Liver (tissue), 9 donors: Measurements from ENCODE around the gene ARID4B. TPM values are rescaled to one million over a fixed set of nuclear protein-coding genes. Genes with fewer than 3 reads are reported as not detected.

Experiments
- DNase-seq: peaks from one replicate; pipeline ENCODE4 v3.0.0-alpha.2; 2017; ENCODE audit warnings: low spot score
- H3K27ac ChIP-seq, 2 donors: one replicate each; pipeline ENCODE4 v1.7.0; 2013; ENCODE audit warnings: inconsistent platforms in 2 of 2, low read length in 2 of 2, control low read depth in 1 of 2, low read depth in 1 of 2, mild to moderate bottlenecking in 1 of 2
- H3K27me3 ChIP-seq, 4 donors: one replicate each; pipeline versions ENCODE4 v1.6.1 to v1.7.0; 2013; ENCODE audit warnings: low read length in 3 of 4, inconsistent platforms in 1 of 4, mild to moderate bottlenecking in 1 of 4, moderate library complexity in 1 of 4; ENCODE audit not compliant: control insufficient read depth in 4 of 4, insufficient read depth in 4 of 4
- H3K36me3 ChIP-seq, 4 donors: one replicate each; pipeline versions ENCODE4 v1.6.1 to v1.7.0; 2013; ENCODE audit warnings: low read length in 3 of 4, mild to moderate bottlenecking in 3 of 4, low read depth in 1 of 4, moderate library complexity in 1 of 4; ENCODE audit not compliant: control insufficient read depth in 4 of 4, insufficient read depth in 3 of 4
- H3K4me1 ChIP-seq, 4 donors: one replicate each; pipeline versions ENCODE4 v1.6.1 to v1.7.0; 2013; ENCODE audit warnings: low read length in 3 of 4, mild to moderate bottlenecking in 3 of 4, moderate library complexity in 1 of 4; ENCODE audit not compliant: control insufficient read depth in 4 of 4, insufficient read depth in 4 of 4
- H3K4me3 ChIP-seq, 3 donors: one replicate each; pipeline versions ENCODE4 v1.6.1 to v1.7.0; 2013; ENCODE audit warnings: low read length in 3 of 3, control low read depth in 1 of 3, low read depth in 1 of 3, mild to moderate bottlenecking in 1 of 3
- H3K9ac ChIP-seq, 2 donors: one replicate each; pipeline ENCODE4 v1.7.0; 2013; ENCODE audit warnings: low read length in 2 of 2, mild to moderate bottlenecking in 2 of 2, moderate library complexity in 2 of 2, control low read depth in 1 of 2, low read depth in 1 of 2
- H3K9me3 ChIP-seq, 4 donors: one replicate each; pipeline versions ENCODE4 v1.6.1 to v1.7.0; 2013; ENCODE audit warnings: low read length in 3 of 4; ENCODE audit not compliant: control insufficient read depth in 4 of 4
- FOXA1 ChIP-seq: IDR thresholded peaks from 2 replicates; pipeline ENCODE4 v1.6.1; 2016; ENCODE audit warnings: antibody characterized with exemption
- FOXA2 ChIP-seq: IDR thresholded peaks from 2 replicates; pipeline ENCODE4 v1.6.1; 2016; ENCODE audit warnings: antibody characterized with exemption
- GABPA ChIP-seq, 2 donors: IDR thresholded peaks in 1 of 2; conservative IDR thresholded peaks in 1 of 2; 2 replicates each; pipeline ENCODE4 v1.6.1; 2016; ENCODE audit warnings: antibody characterized with exemption in 2 of 2, mild to moderate bottlenecking in 1 of 2, moderate library complexity in 1 of 2
- HNF4A ChIP-seq, 2 donors: conservative IDR thresholded peaks; 2 replicates each; pipeline ENCODE4 v1.6.1; 2016; ENCODE audit warnings: antibody characterized with exemption in 2 of 2, mild to moderate bottlenecking in 2 of 2
- HNF4G ChIP-seq: IDR thresholded peaks from 2 replicates; pipeline ENCODE4 v1.6.1; 2016; ENCODE audit warnings: antibody characterized with exemption
- JUND ChIP-seq, 2 donors: IDR thresholded peaks; 2 replicates each; pipeline ENCODE4 v1.6.1; 2016; ENCODE audit warnings: antibody characterized with exemption in 2 of 2
- MAX ChIP-seq: IDR thresholded peaks from 2 replicates; pipeline ENCODE4 v1.6.1; 2016; ENCODE audit warnings: antibody characterized with exemption
- NR2F2 ChIP-seq: IDR thresholded peaks from 2 replicates; pipeline ENCODE4 v1.6.1; 2016; ENCODE audit warnings: antibody characterized with exemption
- RAD21 ChIP-seq, 2 donors: IDR thresholded peaks; 2 replicates each; pipeline ENCODE4 v1.6.1; 2016; ENCODE audit warnings: antibody characterized with exemption in 2 of 2, mild to moderate bottlenecking in 2 of 2
- TAF1 ChIP-seq: conservative IDR thresholded peaks from 2 replicates; pipeline ENCODE4 v1.6.1; 2016; ENCODE audit warnings: antibody characterized with exemption, mild to moderate bottlenecking
- YY1 ChIP-seq: IDR thresholded peaks from 2 replicates; pipeline ENCODE4 v1.6.1; 2016; ENCODE audit warnings: antibody characterized with exemption, mild to moderate bottlenecking
- ZBTB33 ChIP-seq: IDR thresholded peaks from 2 replicates; pipeline ENCODE4 v1.6.1; 2016; ENCODE audit warnings: antibody characterized with exemption
- WGBS: extraction: QIAGEN DNeasy Blood & Tissue Kit; methylation state at CpG from one replicate; pipeline ENCODE4 v1.1.7; 2013; 5-methylcytosine and 5-hydroxymethylcytosine counted together
- polyA plus RNA-seq, 2 donors: library from polyadenylated mRNA; stranded (reverse) in 1 of 2; unstranded in 1 of 2; fragments of 200-250 nt in 1 of 2; fragments of >200 nt in 1 of 2; fragmentation: Nextera tagmentation in 1 of 2; extraction: Ambion mirVana in 1 of 2; gene quantifications; one replicate each; pipeline versions ENCODE4 v1.2.1 to v1.2.3, GENCODE V29; 2013 to 2015
- total RNA-seq, 2 donors: library from RNA; depleted of rRNA; stranded (reverse); fragments of >200 nt; gene quantifications; one replicate each; pipeline ENCODE4 v1.2.3, GENCODE V29; 2014
- TF ChIP-seq, protein P1 (sequence below): IDR thresholded peaks from 2 replicates; pipeline ENCODE4 v1.6.1; 2016; ENCODE audit warnings: antibody characterized with exemption, mild to moderate bottlenecking
- TF ChIP-seq, protein P2 (sequence below): IDR thresholded peaks from 2 replicates; pipeline ENCODE4 v1.6.1; 2016; ENCODE audit warnings: antibody characterized with exemption
- TF ChIP-seq, protein P3 (sequence below): fragments of 150-350 bp; IDR thresholded peaks from 2 replicates; pipeline ENCODE4 v1.5.1; 2017; ENCODE audit warnings: improper control_type of control experiment, low read depth, low read length; ENCODE audit not compliant: missing input control
- donor health status: healthy.
- donor health status: healthy.
- donor health status: healthy.
- donor health status: healthy.
- donor health status: healthy.

Gene ARID4B
- total and polyA plus RNA-seq, 4 donors, result 4.2 to 27.3 (median 21.3) TPM

DNA sequence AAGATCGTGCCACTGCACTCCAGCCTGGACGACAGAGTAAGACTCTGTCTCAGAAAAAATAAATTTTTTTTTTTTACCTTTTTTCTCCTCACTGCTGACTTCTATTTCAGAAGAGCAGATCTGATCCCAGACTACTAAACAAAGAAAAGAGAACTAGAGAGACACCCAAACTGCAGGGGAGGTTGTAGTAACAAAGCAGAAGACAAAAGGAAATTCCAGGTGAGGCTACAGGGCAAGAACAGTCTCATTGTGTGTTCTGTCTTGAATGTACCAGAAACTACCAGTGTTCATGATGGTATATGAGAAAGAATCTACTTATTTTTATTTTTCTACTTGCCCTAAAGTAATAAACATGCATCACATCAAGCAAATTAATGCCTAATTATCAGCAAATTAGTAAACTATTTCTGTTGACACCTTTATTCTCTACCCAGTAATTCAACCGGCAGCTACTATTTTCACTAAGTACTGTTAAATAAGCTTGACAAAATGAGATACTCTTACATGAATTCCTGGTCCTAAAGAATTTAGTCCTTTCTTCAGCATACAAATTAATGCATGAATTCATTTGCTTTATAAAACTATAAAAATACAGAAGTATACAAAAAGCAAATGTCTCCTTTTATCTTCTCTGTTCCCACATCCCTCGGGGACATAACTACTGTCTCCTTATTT lies 40.6 kb downstream of the ARID4B start:
- TF ChIP-seq RAD21 (IDR thresholded peaks at IDR 0.05) (no peak), NR2F2 (no peak), HNF4A (conservative IDR thresholded peaks at IDR 0.05) (no peak), GABPA (IDR thresholded peaks at IDR 0.05 in 1 of 2, conservative IDR thresholded peaks at IDR 0.05 in 1 of 2) (no peak), MAX (no peak), FOXA2 (no peak), HNF4G (no peak), ZBTB33 (no peak), YY1 (no peak), JUND (IDR thresholded peaks at IDR 0.05) (no peak), FOXA1 (no peak), TAF1 (no peak)
- TF ChIP-seq, protein P1, sequence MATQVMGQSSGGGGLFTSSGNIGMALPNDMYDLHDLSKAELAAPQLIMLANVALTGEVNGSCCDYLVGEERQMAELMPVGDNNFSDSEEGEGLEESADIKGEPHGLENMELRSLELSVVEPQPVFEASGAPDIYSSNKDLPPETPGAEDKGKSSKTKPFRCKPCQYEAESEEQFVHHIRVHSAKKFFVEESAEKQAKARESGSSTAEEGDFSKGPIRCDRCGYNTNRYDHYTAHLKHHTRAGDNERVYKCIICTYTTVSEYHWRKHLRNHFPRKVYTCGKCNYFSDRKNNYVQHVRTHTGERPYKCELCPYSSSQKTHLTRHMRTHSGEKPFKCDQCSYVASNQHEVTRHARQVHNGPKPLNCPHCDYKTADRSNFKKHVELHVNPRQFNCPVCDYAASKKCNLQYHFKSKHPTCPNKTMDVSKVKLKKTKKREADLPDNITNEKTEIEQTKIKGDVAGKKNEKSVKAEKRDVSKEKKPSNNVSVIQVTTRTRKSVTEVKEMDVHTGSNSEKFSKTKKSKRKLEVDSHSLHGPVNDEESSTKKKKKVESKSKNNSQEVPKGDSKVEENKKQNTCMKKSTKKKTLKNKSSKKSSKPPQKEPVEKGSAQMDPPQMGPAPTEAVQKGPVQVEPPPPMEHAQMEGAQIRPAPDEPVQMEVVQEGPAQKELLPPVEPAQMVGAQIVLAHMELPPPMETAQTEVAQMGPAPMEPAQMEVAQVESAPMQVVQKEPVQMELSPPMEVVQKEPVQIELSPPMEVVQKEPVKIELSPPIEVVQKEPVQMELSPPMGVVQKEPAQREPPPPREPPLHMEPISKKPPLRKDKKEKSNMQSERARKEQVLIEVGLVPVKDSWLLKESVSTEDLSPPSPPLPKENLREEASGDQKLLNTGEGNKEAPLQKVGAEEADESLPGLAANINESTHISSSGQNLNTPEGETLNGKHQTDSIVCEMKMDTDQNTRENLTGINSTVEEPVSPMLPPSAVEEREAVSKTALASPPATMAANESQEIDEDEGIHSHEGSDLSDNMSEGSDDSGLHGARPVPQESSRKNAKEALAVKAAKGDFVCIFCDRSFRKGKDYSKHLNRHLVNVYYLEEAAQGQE, result no peak
- TF ChIP-seq, protein P2, sequence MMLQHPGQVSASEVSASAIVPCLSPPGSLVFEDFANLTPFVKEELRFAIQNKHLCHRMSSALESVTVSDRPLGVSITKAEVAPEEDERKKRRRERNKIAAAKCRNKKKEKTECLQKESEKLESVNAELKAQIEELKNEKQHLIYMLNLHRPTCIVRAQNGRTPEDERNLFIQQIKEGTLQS, result no peak
- TF ChIP-seq, protein P3, sequence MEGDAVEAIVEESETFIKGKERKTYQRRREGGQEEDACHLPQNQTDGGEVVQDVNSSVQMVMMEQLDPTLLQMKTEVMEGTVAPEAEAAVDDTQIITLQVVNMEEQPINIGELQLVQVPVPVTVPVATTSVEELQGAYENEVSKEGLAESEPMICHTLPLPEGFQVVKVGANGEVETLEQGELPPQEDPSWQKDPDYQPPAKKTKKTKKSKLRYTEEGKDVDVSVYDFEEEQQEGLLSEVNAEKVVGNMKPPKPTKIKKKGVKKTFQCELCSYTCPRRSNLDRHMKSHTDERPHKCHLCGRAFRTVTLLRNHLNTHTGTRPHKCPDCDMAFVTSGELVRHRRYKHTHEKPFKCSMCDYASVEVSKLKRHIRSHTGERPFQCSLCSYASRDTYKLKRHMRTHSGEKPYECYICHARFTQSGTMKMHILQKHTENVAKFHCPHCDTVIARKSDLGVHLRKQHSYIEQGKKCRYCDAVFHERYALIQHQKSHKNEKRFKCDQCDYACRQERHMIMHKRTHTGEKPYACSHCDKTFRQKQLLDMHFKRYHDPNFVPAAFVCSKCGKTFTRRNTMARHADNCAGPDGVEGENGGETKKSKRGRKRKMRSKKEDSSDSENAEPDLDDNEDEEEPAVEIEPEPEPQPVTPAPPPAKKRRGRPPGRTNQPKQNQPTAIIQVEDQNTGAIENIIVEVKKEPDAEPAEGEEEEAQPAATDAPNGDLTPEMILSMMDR, result no peak
- Histone ChIP-seq H3K4me3 (no peak overlapping the region), H3K36me3 (no peaks in the 10 kb centered on the region), H3K9me3 (no peaks in the 10 kb centered on the region), H3K4me1 (peaks cover 0 to 3% (median 2%) of the 10 kb centered on the region in 4 donors), H3K27ac (no peak overlapping the region), H3K9ac (no peak overlapping the region), H3K27me3 (no peaks in the 10 kb centered on the region)
- DNase-seq, result no peak
- WGBS, result 94% methylated on average over 4 of the region's 4 CpGs

GRCh38 chr1:235286667-235287066 lies 41.3 kb downstream of the ARID4B start:
- no peak for DNase-seq
- Histone ChIP-seq H3K4me3 (no peak overlapping the region), H3K9ac (no peak overlapping the region), H3K36me3 (no peaks in the 10 kb centered on the region), H3K27me3 (no peaks in the 10 kb centered on the region), H3K9me3 (no peaks in the 10 kb centered on the region), H3K4me1 (no peaks in the 10 kb centered on the region), H3K27ac (no peak overlapping the region)
- no peak for TF ChIP-seq YY1
- 90% methylated on average over 1 of the region's 1 CpG for WGBS
